Tibial nerve (tissue), 4 donors: ENCODE measurements around the gene STRBP. TPM values are rescaled to one million over a fixed set of nuclear protein-coding genes. Genes with fewer than 3 reads are reported as not detected.

Experiments used
- DNase-seq, 2 donors: peaks; one replicate each; pipeline ENCODE4 v3.0.0-alpha.2; 2019; ENCODE audit warnings: low spot score in 2 of 2
- H3K27ac ChIP-seq, 4 donors: fragments of 200-600 bp; sonication (generic) in 3 of 4; one replicate each; pipeline ENCODE4 v1.5.1; 2017 to 2019; ENCODE audit warnings: mild to moderate bottlenecking in 1 of 4
- H3K27me3 ChIP-seq, 2 donors: fragments of 200-600 bp; sonication (generic) in 1 of 2; one replicate each; pipeline versions ENCODE4 v1.5.1 to v1.6.0; 2017 to 2019
- H3K36me3 ChIP-seq, 3 donors: fragments of 200-600 bp; sonication (generic); one replicate each; pipeline ENCODE4 v1.5.1; 2018 to 2019
- H3K4me1 ChIP-seq, 4 donors: fragments of 200-600 bp; sonication (generic) in 3 of 4; one replicate each; pipeline ENCODE4 v1.5.1; 2017 to 2019
- H3K4me3 ChIP-seq, 4 donors: fragments of 200-600 bp; sonication (generic) in 3 of 4; one replicate each; pipeline ENCODE4 v1.5.1; 2017 to 2019; ENCODE audit warnings: mild to moderate bottlenecking in 1 of 4, moderate library complexity in 1 of 4
- H3K9me3 ChIP-seq, 4 donors: fragments of 200-600 bp; sonication (generic) in 3 of 4; one replicate each; pipeline ENCODE4 v1.5.1; 2017 to 2019
- CTCF ChIP-seq, 5 experiments: fragments of 200-600 bp in 3 of 5; fragments of 450-650 bp in 2 of 5; sonication (generic) in 3 of 5; IDR thresholded peaks; one replicate each; pipeline ENCODE4 v1.5.1; 2016 to 2019; ENCODE audit warnings: antibody characterized with exemption in 5 of 5, mild to moderate bottlenecking in 3 of 5, moderate library complexity in 2 of 5
- EP300 ChIP-seq, 2 donors: sonication (generic); formaldehyde crosslinking; IDR thresholded peaks; one replicate each; pipeline ENCODE4 v1.6.1; 2017; ENCODE audit warnings: antibody characterized with exemption in 2 of 2, mild to moderate bottlenecking in 1 of 2
- POLR2A ChIP-seq, 2 donors: fragments of 450-650 bp; IDR thresholded peaks; one replicate each; pipeline ENCODE4 v1.6.1; 2017; ENCODE audit warnings: antibody characterized with exemption in 2 of 2, mild to moderate bottlenecking in 2 of 2, moderate library complexity in 2 of 2
- WGBS, 2 donors: methylation state at CpG; one replicate each; pipeline ENCODE4 v1.1.5; 2018; 5-methylcytosine and 5-hydroxymethylcytosine counted together
- total RNA-seq, 4 donors: library from RNA; depleted of rRNA; stranded (reverse); fragments of >200 nt; gene quantifications; one replicate each; pipeline ENCODE4 v1.1.0, GENCODE V29; 2016

STRBP gene
- total RNA-seq, 4 donors from 2014 or later = 3.5 to 20.4 (median 4.9) TPM

- Histone ChIP-seq H3K9me3 (no peaks in the 10 kb centered on the region), H3K27ac (no peak overlapping the region), H3K4me1 (no peaks in the 10 kb centered on the region), H3K27me3 (no peaks in the 10 kb centered on the region), H3K36me3 (no peaks in the 10 kb centered on the region), H3K4me3 (no peak overlapping the region)
- 55 to 57% methylated on average over 3 of the region's 3 CpGs for WGBS, 2 donors
- no peak for DNase-seq
- TF ChIP-seq POLR2A (IDR thresholded peaks at IDR 0.05) = no peak
- no peak for TF ChIP-seq EP300 (IDR thresholded peaks at IDR 0.05)
- TF ChIP-seq CTCF (IDR thresholded peaks at IDR 0.05) = no peak
Measured at GRCh38 chr9:123238365-123238764, 30.0 kb downstream of the STRBP start.

GRCh38 chr9:123237220-123237619 lies 31.2 kb downstream of the STRBP start:
- Histone ChIP-seq H3K4me3 (no peak overlapping the region), H3K9me3 (no peaks in the 10 kb centered on the region), H3K27me3 (no peaks in the 10 kb centered on the region), H3K27ac (no peak overlapping the region), H3K36me3 (no peaks in the 10 kb centered on the region), H3K4me1 (no peaks in the 10 kb centered on the region)
- DNase-seq = no peak
- 87 to 88% methylated on average over 2 of the region's 2 CpGs for WGBS, 2 donors
- TF ChIP-seq EP300 (IDR thresholded peaks at IDR 0.05) (no peak), POLR2A (IDR thresholded peaks at IDR 0.05) (no peak), CTCF (IDR thresholded peaks at IDR 0.05) (no peak)

- no peak overlapping the region for H3K27ac ChIP-seq
- H3K36me3 ChIP-seq = no peaks in the 10 kb centered on the region
- DNase-seq = no peak
- H3K27me3 ChIP-seq = no peaks in the 10 kb centered on the region
- no peaks in the 10 kb centered on the region for H3K4me1 ChIP-seq
- H3K4me3 ChIP-seq = no peak overlapping the region
- TF ChIP-seq CTCF (IDR thresholded peaks at IDR 0.05) (no peak), POLR2A (IDR thresholded peaks at IDR 0.05) (no peak), EP300 (IDR thresholded peaks at IDR 0.05) (no peak)
- 86 to 96% methylated on average over 1 of the region's 1 CpG for whole genome bisulfite sequencing, 2 donors
- no peaks in the 10 kb centered on the region for H3K9me3 ChIP-seq
Measured at GRCh38 chr9:123235448-123235847, 32.9 kb downstream of the STRBP start.

GRCh38 chr9:123234853-123235252 lies 33.5 kb downstream of the STRBP start:
- Histone ChIP-seq H3K4me1 (no peaks in the 10 kb centered on the region), H3K27me3 (no peaks in the 10 kb centered on the region), H3K27ac (no peak overlapping the region), H3K36me3 (no peaks in the 10 kb centered on the region), H3K4me3 (no peak overlapping the region), H3K9me3 (no peaks in the 10 kb centered on the region)
- no peak for DNase-seq
- 96 to 97% methylated on average over 3 of the region's 3 CpGs for WGBS, 2 donors
- TF ChIP-seq POLR2A (IDR thresholded peaks at IDR 0.05) (no peak), CTCF (IDR thresholded peaks at IDR 0.05) (no peak), EP300 (IDR thresholded peaks at IDR 0.05) (no peak)

GRCh38 chr9:123232332-123232731 lies 36.1 kb downstream of the STRBP start:
- TF ChIP-seq CTCF (IDR thresholded peaks at IDR 0.05) = no peak
- TF ChIP-seq POLR2A (IDR thresholded peaks at IDR 0.05) = no peak
- no peak for TF ChIP-seq EP300 (IDR thresholded peaks at IDR 0.05)
- 89 to 96% methylated on average over 3 of the region's 3 CpGs for WGBS, 2 donors
- H3K9me3 ChIP-seq = no peaks in the 10 kb centered on the region
- H3K27me3 ChIP-seq = no peaks in the 10 kb centered on the region
- no peaks in the 10 kb centered on the region for H3K36me3 ChIP-seq
- no peak for DNase-seq
- H3K27ac ChIP-seq = no peak overlapping the region
- H3K4me3 ChIP-seq = no peak overlapping the region
- no peaks in the 10 kb centered on the region for H3K4me1 ChIP-seq
